Psoas muscle (tissue), 8 donors: ENCODE results near the gene NNAT. TPM values are rescaled to one million over a fixed set of nuclear protein-coding genes. Genes with fewer than 3 reads are reported as not detected.
A peak's percentile ranks its signal among the peaks of the same experiment; 100 is the strongest.

ENCODE experiments used
- ATAC-seq, 4 donors: fragments of 200-7000 bp; cut with Tn5 transposase; one replicate each; pipeline ENCODE4 v1.9.1; 2020; ENCODE audit warnings: moderate library complexity in 3 of 4, mild to moderate bottlenecking in 2 of 4
- DNase-seq, 2 donors: peaks; one replicate each; pipeline ENCODE4 v3.0.0-alpha.2; 2020
- H3K27ac ChIP-seq: fragments of 200-600 bp; one replicate; pipeline ENCODE4 v1.8.0; 2022
- H3K27me3 ChIP-seq, 3 donors: fragments of 200-600 bp in 1 of 3; one replicate each; pipeline versions ENCODE4 v1.6.1 to v1.8.0; 2013 to 2022; ENCODE audit warnings: low read length in 2 of 3, mild to moderate bottlenecking in 2 of 3, moderate library complexity in 1 of 3; ENCODE audit not compliant: insufficient read depth in 3 of 3
- H3K36me3 ChIP-seq, 2 donors: fragments of 200-600 bp in 1 of 2; one replicate each; pipeline versions ENCODE4 v1.6.1 to v1.8.0; 2013 to 2022; ENCODE audit warnings: low read depth in 1 of 2, mild to moderate bottlenecking in 1 of 2, moderate library complexity in 1 of 2; ENCODE audit not compliant: insufficient read depth in 1 of 2
- H3K4me1 ChIP-seq: fragments of 200-600 bp; one replicate; pipeline ENCODE4 v1.8.0; 2022
- H3K4me3 ChIP-seq: fragments of 200-600 bp; one replicate; pipeline ENCODE4 v1.8.0; 2022; ENCODE audit warnings: mild to moderate bottlenecking
- H3K9me3 ChIP-seq: fragments of 200-600 bp; one replicate; pipeline ENCODE4 v1.8.0; 2022
- CTCF ChIP-seq: fragments of 200-600 bp; IDR thresholded peaks from one replicate; pipeline ENCODE4 v1.8.0; 2022; ENCODE audit warnings: antibody characterized with exemption
- WGBS, 3 donors: extraction: QIAGEN DNeasy Blood & Tissue Kit; methylation state at CpG; one replicate each; pipeline versions ENCODE4 v1.1.6 to v1.1.7; 2013; 5-methylcytosine and 5-hydroxymethylcytosine counted together
- intact Hi-C, 2 donors: fragments of 100-400 bp; cut with DNase I; formaldehyde crosslinking; loops; one replicate each; pipeline versions ENCODE4 v1.11.0 to v1.14.2; 2022
- polyA plus RNA-seq, 3 donors: library from polyadenylated mRNA; stranded (reverse); fragments of 200-250 nt; gene quantifications; one replicate each; pipeline ENCODE4 v1.2.3, GENCODE V29; 2013
- total RNA-seq, 4 donors: library from RNA; stranded (reverse); fragmentation: NEBNext Ultra II Directional in 2 of 4; extraction: Animal tissue kit (Norgen Biotek cat#: 25700) in 2 of 4; gene quantifications; one replicate each; pipeline versions ENCODE4 v1.2.1 to v1.2.4, GENCODE V29; 2021 to 2023
- donor health status: healthy with polysubstance abuse.
- donor health status: DM: no; HTN: no; CAD: no; lungs with moderate emphysema.
- donor health status: Bipolar disorder and iron deficiency.
- donor health status: healthy.
- donor health status: DM: yes; HTN: yes; CAD: no.
- donor health status: DM: no; HTN: no; CAD: no.
- donor health status: DM: no; HTN: no; CAD: no.
- donor health status: DM: yes; HTN: yes; CAD: no.

The NNAT gene
- total and polyA plus RNA-seq, 7 donors = 0.50 to 52.3 (median 2.0) TPM

- peaks cover 34% of the 10 kb centered on the region for H3K4me1 ChIP-seq
- no peaks in the 10 kb centered on the region for H3K27me3 ChIP-seq
- H3K4me3 ChIP-seq = peak overlapping the region; percentile 100
- DNase-seq (no peak), ATAC-seq (peak; percentile 4 to 24 (median 20))
- 31 to 37% (median 31%) methylated on average over 6 of the region's 6 CpGs for WGBS, 3 donors
- intact Hi-C loops = loop anchor here in 1 of 2 donors (10.0 kb wide), 1 partner anchor 430 kb away; the partner anchor contains the start of gene RBL1
- H3K9me3 ChIP-seq = no peaks in the 10 kb centered on the region
- H3K27ac ChIP-seq = peak overlapping the region; percentile 100
- peaks cover 0 to 22% of the 10 kb centered on the region in 2 donors for H3K36me3 ChIP-seq
- TF ChIP-seq CTCF = no peak
Observed at GRCh38 chr20:37524859-37525708, 4.0 kb downstream of the NNAT start.

GRCh38 chr20:37525810-37526209 lies 4.8 kb downstream of the NNAT start:
- H3K4me1 ChIP-seq = peaks cover 29% of the 10 kb centered on the region
- 9 to 21% (median 19%) methylated on average over 5 of the region's 5 CpGs for WGBS, 3 donors
- intact Hi-C loops = loop anchor here in 1 of 2 donors (10.0 kb wide), 1 partner anchor 431 kb away; the partner anchor contains the start of gene RBL1
- H3K27ac ChIP-seq = peak overlapping the region; percentile 100
- DNase-seq (no peak), ATAC-seq (no peak)
- H3K9me3 ChIP-seq = no peaks in the 10 kb centered on the region
- TF ChIP-seq CTCF = no peak
- H3K36me3 ChIP-seq = peaks cover 0 to 16% of the 10 kb centered on the region in 2 donors
- peak overlapping the region; percentile 100 for H3K4me3 ChIP-seq
- no peaks in the 10 kb centered on the region for H3K27me3 ChIP-seq

DNA sequence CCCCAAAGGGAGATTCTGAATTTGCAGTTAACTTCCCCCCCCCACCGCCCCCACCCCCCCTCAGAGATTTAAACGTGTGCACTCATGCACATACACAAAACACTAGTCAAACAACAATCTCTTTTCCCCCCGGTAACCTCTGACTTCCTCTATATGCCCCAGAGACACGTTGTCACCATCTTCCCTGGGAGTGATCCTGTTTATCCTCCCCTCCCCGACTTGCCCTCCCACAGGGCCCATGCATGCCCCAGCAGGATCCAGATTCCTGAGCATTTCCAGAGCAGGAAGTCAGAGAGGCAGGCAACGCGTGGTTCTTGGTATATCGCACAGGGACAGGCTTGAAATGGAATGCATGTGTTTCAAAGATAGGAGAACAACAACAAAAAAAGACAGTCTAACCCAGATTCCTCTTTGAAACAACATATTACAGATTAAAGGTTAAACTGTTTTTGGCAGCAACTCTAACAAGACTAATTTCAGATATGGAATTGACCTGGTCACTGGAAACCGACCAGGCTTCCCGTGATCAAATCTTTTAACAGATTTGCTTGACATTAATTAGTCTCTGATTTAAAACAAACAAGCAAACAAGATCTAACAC lies 5.3 kb downstream of the NNAT start:
- TF ChIP-seq CTCF = no peak
- DNase-seq (no peak), ATAC-seq (no peak)
- intact Hi-C loops = loop anchor here in 1 of 2 donors (10.0 kb wide), 1 partner anchor 432 kb away; the partner anchor contains the start of gene RBL1
- Histone ChIP-seq H3K27ac (peak overlapping the region; percentile 100), H3K4me1 (peaks cover 29% of the 10 kb centered on the region), H3K36me3 (peaks cover 0 to 10% of the 10 kb centered on the region in 2 donors), H3K9me3 (no peaks in the 10 kb centered on the region), H3K27me3 (no peaks in the 10 kb centered on the region), H3K4me3 (peak overlapping the region; percentile 100)
- WGBS, 3 donors = 2 to 3% (median 2%) methylated on average over 10 of the region's 10 CpGs

DNA sequence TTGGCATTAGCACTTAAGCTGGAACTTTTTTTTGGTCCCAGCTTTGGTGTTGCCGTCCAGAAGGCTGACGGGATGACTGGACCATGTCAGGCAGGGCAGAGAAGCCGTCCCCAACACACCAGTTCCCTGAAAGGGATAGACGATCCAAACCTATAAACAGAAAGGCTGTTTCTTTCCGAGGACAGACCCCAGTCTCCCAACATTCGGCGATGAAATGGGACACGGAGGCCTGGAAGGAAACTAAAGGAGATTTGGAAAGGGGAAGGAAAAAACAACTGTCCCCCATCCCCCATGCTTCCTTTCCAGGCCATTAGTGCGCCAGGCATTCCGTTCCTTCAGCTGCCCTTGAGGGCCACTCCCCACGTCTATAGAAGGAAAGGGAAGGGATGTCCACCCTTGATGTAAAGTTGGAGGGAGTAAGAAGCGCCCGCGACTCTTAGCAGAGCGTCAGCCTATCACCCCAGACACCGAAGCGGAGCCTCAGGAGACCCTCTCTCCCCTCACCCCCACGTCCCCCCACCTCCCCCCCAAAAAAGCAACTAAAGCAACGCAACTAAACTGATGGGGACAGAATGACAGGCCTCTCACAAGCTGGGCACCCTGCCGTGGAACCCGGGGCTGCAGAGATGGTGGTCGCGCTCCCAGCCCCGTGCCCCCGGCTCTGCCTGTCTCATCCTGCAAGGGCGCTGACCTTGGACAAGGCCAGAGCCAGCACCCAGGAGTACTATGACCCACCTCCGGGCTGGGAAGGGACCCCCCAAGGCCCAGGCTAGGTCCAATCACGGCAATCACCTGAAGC lies 6.0 kb downstream of the NNAT start:
- 0 to 1% (median 0%) methylated on average over 28 of the region's 28 CpGs for WGBS, 3 donors
- H3K27me3 ChIP-seq = no peaks in the 10 kb centered on the region
- H3K27ac ChIP-seq = peak overlapping the region; percentile 100
- ATAC-seq (peak; percentile 26 to 62 (median 40)), DNase-seq (peak in 1 of 2 donors; percentile 72)
- TF ChIP-seq CTCF = no peak
- H3K4me1 ChIP-seq = peaks cover 25% of the 10 kb centered on the region
- no peaks in the 10 kb centered on the region for H3K9me3 ChIP-seq
- peaks cover 0 to 8% of the 10 kb centered on the region in 2 donors for H3K36me3 ChIP-seq
- H3K4me3 ChIP-seq = peak overlapping the region; percentile 100
- intact Hi-C loops = loop anchor here in 1 of 2 donors (10.0 kb wide), 1 partner anchor 432 kb away; the partner anchor contains the start of gene RBL1
